Osteocyte (in vitro differentiated cells): ENCODE data around the gene PLAAT4. TPM values are rescaled to one million over a fixed set of nuclear protein-coding genes. Genes with fewer than 3 reads are reported as not detected.
A peak's percentile ranks its signal among the peaks of the same experiment; 100 is the strongest.

Experiments used
- DNase-seq: peaks from one replicate; pipeline ENCODE4 v3.0.0; 2021; ENCODE audit warnings: mixed read lengths; ENCODE audit not compliant: unreplicated experiment; ENCODE audit errors: extremely low spot score
- H3K27ac Mint-ChIP-seq: one replicate; pipeline ENCODE4 v1.8.0; 2021; ENCODE audit warnings: mild to moderate bottlenecking, mixed read lengths; ENCODE audit not compliant: unreplicated experiment
- H3K27me3 Mint-ChIP-seq: one replicate; pipeline ENCODE4 v1.8.0; 2021; ENCODE audit warnings: mixed read lengths; ENCODE audit not compliant: unreplicated experiment
- H3K36me3 Mint-ChIP-seq: one replicate; pipeline ENCODE4 v1.8.0; 2021; ENCODE audit warnings: mixed read lengths; ENCODE audit not compliant: unreplicated experiment
- H3K4me1 Mint-ChIP-seq: one replicate; pipeline ENCODE4 v1.8.0; 2021; ENCODE audit warnings: mixed read lengths; ENCODE audit not compliant: unreplicated experiment
- H3K4me3 Mint-ChIP-seq: one replicate; pipeline ENCODE4 v1.8.0; 2021; ENCODE audit warnings: mild to moderate bottlenecking, moderate library complexity, mixed read lengths; ENCODE audit not compliant: unreplicated experiment
- H3K9me3 Mint-ChIP-seq: one replicate; pipeline ENCODE4 v1.8.0; 2021; ENCODE audit warnings: mixed read lengths; ENCODE audit not compliant: unreplicated experiment
- CTCF ChIP-seq: fragments of 200-600 bp; sonication (generic); IDR thresholded peaks from 2 replicates; pipeline ENCODE4 v1.5.0; 2021; ENCODE audit warnings: antibody characterized with exemption, mild to moderate bottlenecking, moderate library complexity
- total RNA-seq: library from RNA; stranded (reverse); gene quantifications from 2 replicates; pipeline ENCODE4 v1.2.1, GENCODE V29; 2021

The PLAAT4 gene
- total RNA-seq, 1 donor from 2014 or later, result 8.5 TPM

- no peak for DNase-seq
- Mint-ChIP-seq H3K27ac (no peak overlapping the region), H3K9me3 (no peaks in the 10 kb centered on the region), H3K4me3 (no peak overlapping the region), H3K36me3 (no peaks in the 10 kb centered on the region), H3K27me3 (peaks cover 13% of the 10 kb centered on the region), H3K4me1 (peaks cover 11% of the 10 kb centered on the region)
- no peak for TF ChIP-seq CTCF
Observed at GRCh38 chr11:63564056-63564774, 27.6 kb downstream of the PLAAT4 start.

GRCh38 chr11:63564784-63565350 lies 28.3 kb downstream of the PLAAT4 start:
- no peak for TF ChIP-seq CTCF
- Mint-ChIP-seq H3K27me3 (peaks cover 14% of the 10 kb centered on the region), H3K4me3 (no peak overlapping the region), H3K36me3 (no peaks in the 10 kb centered on the region), H3K4me1 (peaks cover 11% of the 10 kb centered on the region), H3K9me3 (no peaks in the 10 kb centered on the region), H3K27ac (no peak overlapping the region)
- no peak for DNase-seq

- H3K4me3 Mint-ChIP-seq, result no peak overlapping the region
Observed at GRCh38 chr11:63567044-63567840, 30.6 kb downstream of the PLAAT4 start.

GRCh38 chr11:63569570-63569969 lies 33.0 kb downstream of the PLAAT4 start:
- no peak for TF ChIP-seq CTCF
- no peaks in the 10 kb centered on the region for H3K9me3 Mint-ChIP-seq
- no peaks in the 10 kb centered on the region for H3K36me3 Mint-ChIP-seq
- no peak overlapping the region for H3K4me3 Mint-ChIP-seq
- peak; percentile 21 for DNase-seq
- H3K27me3 Mint-ChIP-seq, result peaks cover 18% of the 10 kb centered on the region
- no peak overlapping the region for H3K27ac Mint-ChIP-seq
- peaks cover 17% of the 10 kb centered on the region for H3K4me1 Mint-ChIP-seq

More at GRCh38 chr11:63567044-63567840, 30.6 kb downstream of the PLAAT4 start:
- Mint-ChIP-seq H3K27ac (no peak overlapping the region), H3K9me3 (no peaks in the 10 kb centered on the region), H3K4me1 (peaks cover 11% of the 10 kb centered on the region), H3K27me3 (peaks cover 24% of the 10 kb centered on the region), H3K36me3 (no peaks in the 10 kb centered on the region)
- no peak for DNase-seq
- TF ChIP-seq CTCF, result no peak
